Inflammatory macrophage (primary cell): Measurements from ENCODE around the gene ERAS.

ENCODE experiments used
- DNase-seq, 2 donors: peaks; one replicate each; pipeline ENCODE4 v3.0.0-alpha.2; 2020 to 2022
- total RNA-seq, 18 experiments: gene quantifications; one replicate each; lab custom pipeline; 2026; ENCODE audit warnings: mixed read lengths in 6 of 18, inconsistent platforms in 2 of 18; lab: John Stamatoyannopoulos, UW

ERAS gene
- 0 to 0.07 (median 0) reads per million in 18 experiments for total RNA-seq

GRCh38 chrX:48826135-48826875 is at the start of gene ERAS:
ERAS (plus strand) TSS chrX:48826513; CDS start chrX:48829124, 2,611 bp downstream.
- DNase-seq = no peak

GRCh38 chrX:48776818-48777439 is 49.4 kb upstream of the ERAS start:
- no peak for DNase-seq

GRCh38 chrX:48779399-48779798 is 46.9 kb upstream of the ERAS start:
- DNase-seq = no peak

GRCh38 chrX:48781705-48782104 is 44.6 kb upstream of the ERAS start:
- DNase-seq = no peak

GRCh38 chrX:48782216-48782615 is 44.1 kb upstream of the ERAS start:
- DNase-seq = no peak

GRCh38 chrX:48782795-48783194 is 43.5 kb upstream of the ERAS start:
- DNase-seq = no peak

GRCh38 chrX:48784726-48785125 is 41.6 kb upstream of the ERAS start:
- no peak for DNase-seq

- no peak for DNase-seq
These were observed 41.1 kb upstream of the ERAS start for GRCh38 chrX:48785186-48785539.

GRCh38 chrX:48785540-48786214 is 40.6 kb upstream of the ERAS start:
- no peak for DNase-seq

- DNase-seq = no peak
These were observed 39.9 kb upstream of the ERAS start, which contains the start of gene GATA1 for GRCh38 chrX:48786341-48786800. GATA1 (plus strand) TSS chrX:48786590; CDS start chrX:48791110, 4,520 bp downstream.

GRCh38 chrX:48786825-48787504 is 39.3 kb upstream of the ERAS start:
- no peak for DNase-seq

GRCh38 chrX:48787505-48788443 is 38.5 kb upstream of the ERAS start:
- no peak for DNase-seq

- DNase-seq = no peak
These were observed 36.7 kb upstream of the ERAS start for GRCh38 chrX:48789366-48790220.

- DNase-seq = no peak
These were observed 35.8 kb upstream of the ERAS start for GRCh38 chrX:48790477-48790876.

- DNase-seq = no peak
These were observed 35.1 kb upstream of the ERAS start for GRCh38 chrX:48791063-48791820.

GRCh38 chrX:48792219-48792618 is 34.1 kb upstream of the ERAS start:
- no peak for DNase-seq

- no peak for DNase-seq
These were observed 32.4 kb upstream of the ERAS start for GRCh38 chrX:48793935-48794334.

GRCh38 chrX:48794340-48794910 is 31.9 kb upstream of the ERAS start:
- DNase-seq = peak in 1 of 2 donors; percentile 9

GRCh38 chrX:48794911-48795515 is 31.3 kb upstream of the ERAS start:
- DNase-seq = no peak
